ENCODE data around the gene ADD2. TPM values are rescaled to one million over a fixed set of nuclear protein-coding genes. Genes with fewer than 3 reads are reported as not detected.
"Not testable (repeated sequence)": the region's sequence is repeated elsewhere in the genome, so short reads cannot be mapped to it uniquely, and the experiment has no call there.

ADD2 gene
- total RNA-seq, 1 experiment from 2014 or later = 50.5 TPM

- DNase-seq (ENCODE audit: low spot score) = no peak
Observed at GRCh38 chr2:70751881-70752280, 16.1 kb downstream of the ADD2 start.

GRCh38 chr2:70750320-70750719 lies 17.7 kb downstream of the ADD2 start:
- no peak for DNase-seq (ENCODE audit: low spot score)

GRCh38 chr2:70748002-70748784 lies 19.8 kb downstream of the ADD2 start:
- DNase-seq (ENCODE audit: low spot score) = no peak

- DNase-seq (ENCODE audit: low spot score) = no peak
Observed at GRCh38 chr2:70747284-70747683, 20.7 kb downstream of the ADD2 start.

- no peak for DNase-seq (ENCODE audit: low spot score)
Observed at GRCh38 chr2:70746094-70746974, 21.7 kb downstream of the ADD2 start.

- no peak for DNase-seq (ENCODE audit: low spot score)
Observed at GRCh38 chr2:70745276-70745825, 22.6 kb downstream of the ADD2 start.

GRCh38 chr2:70744397-70744796 lies 23.6 kb downstream of the ADD2 start:
- no peak for DNase-seq (ENCODE audit: low spot score)

GRCh38 chr2:70743677-70744076 lies 24.3 kb downstream of the ADD2 start:
- no peak for DNase-seq (ENCODE audit: low spot score)

- no peak for DNase-seq (ENCODE audit: low spot score)
Observed at GRCh38 chr2:70743068-70743467, 24.9 kb downstream of the ADD2 start.

GRCh38 chr2:70739492-70739891 lies 28.5 kb downstream of the ADD2 start:
- not testable (repeated sequence) for DNase-seq (ENCODE audit: low spot score)

- no peak for DNase-seq (ENCODE audit: low spot score)
Observed at GRCh38 chr2:70738159-70738558, 29.8 kb downstream of the ADD2 start.

GRCh38 chr2:70735071-70735470 lies 32.9 kb downstream of the ADD2 start:
- no peak for DNase-seq (ENCODE audit: low spot score)

GRCh38 chr2:70733646-70734180 lies 34.3 kb downstream of the ADD2 start:
- DNase-seq (ENCODE audit: low spot score) = no peak

- DNase-seq (ENCODE audit: low spot score) = no peak
Observed at GRCh38 chr2:70732766-70733645, 35.0 kb downstream of the ADD2 start.

- DNase-seq (ENCODE audit: low spot score) = no peak
Observed at GRCh38 chr2:70730730-70731129, 37.3 kb downstream of the ADD2 start.

GRCh38 chr2:70729647-70730046 lies 38.4 kb downstream of the ADD2 start:
- no peak for DNase-seq (ENCODE audit: low spot score)

GRCh38 chr2:70728128-70728527 lies 39.9 kb downstream of the ADD2 start:
- DNase-seq (ENCODE audit: low spot score) = peak; percentile 54

- DNase-seq (ENCODE audit: low spot score) = peak; percentile 94
Observed at GRCh38 chr2:70726947-70727725, 40.9 kb downstream of the ADD2 start.

GRCh38 chr2:70725505-70725904 lies 42.5 kb downstream of the ADD2 start:
- no peak for DNase-seq (ENCODE audit: low spot score)

- no peak for DNase-seq (ENCODE audit: low spot score)
Observed at GRCh38 chr2:70724366-70724765, 43.6 kb downstream of the ADD2 start.

Data from A172 (cell line).